ENCODE results near the gene SUOX.

GRCh38 chr12:56038022-56038655, 41.1 kb downstream of the SUOX start:
- TF ChIP-seq POLR2A (IDR thresholded peaks at IDR 0.05) (no peak), CTCF (IDR thresholded peaks at IDR 0.05) (no peak), POLR2AphosphoS5 (IDR thresholded peaks at IDR 0.05) (no peak)

All from prostate gland (tissue), 2 donors.